ENCODE results near the gene PRELID3B. TPM values are rescaled to one million over a fixed set of nuclear protein-coding genes. Genes with fewer than 3 reads are reported as not detected.

Gene PRELID3B
- total and polyA plus RNA-seq, 2 of the 8 experiments (the other 6 are each of a cell fraction or from before 2014, with no cell fraction given): 8.1 to 50.5 TPM

DNA sequence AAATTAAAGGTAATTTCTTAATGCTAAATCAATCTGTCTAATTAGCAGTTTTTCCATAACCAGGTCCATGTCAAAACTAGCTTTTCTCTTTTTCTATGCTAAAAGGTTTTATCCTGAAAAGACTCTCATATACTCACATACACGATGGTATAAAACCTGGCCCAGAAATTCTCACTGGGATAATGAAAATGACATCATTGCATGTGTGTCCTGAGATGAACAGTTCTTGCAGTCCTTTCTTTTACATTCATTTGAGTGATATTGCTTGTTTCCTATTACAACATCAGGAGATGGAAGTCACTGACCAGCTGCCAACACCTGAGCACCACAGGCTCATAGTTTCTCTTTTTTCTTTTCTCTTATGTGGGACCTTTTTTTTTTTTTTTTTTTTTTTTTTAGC is 7.9 kb upstream of the PRELID3B start (continued):
- TF ChIP-seq GTF2F1 (IDR thresholded peaks at IDR 0.05; ENCODE audit: borderline replicate concordance, low read depth, low read length) (no peak), FOSL1 (IDR thresholded peaks at IDR 0.05; ENCODE audit: insufficient read depth, low read depth, low read length) (no peak), TEAD4 (IDR thresholded peaks at IDR 0.05; ENCODE audit: low read depth, low read length) (no peak), NANOG (IDR thresholded peaks at IDR 0.05; ENCODE audit: insufficient read depth, low read depth, low read length, poor library complexity, severe bottlenecking) (no peak)
